22Rv1 (cell line): ENCODE results near the gene PEAK3.

ENCODE experiments used
- ZFX ChIP-seq: fragments of 450-650 bp; IDR thresholded peaks from 2 replicates; pipeline ENCODE4 v1.6.1; 2017; ENCODE audit warnings: antibody characterized with exemption, borderline replicate concordance
- TF ChIP-seq, protein P1 (sequence below): fragments of 450-650 bp; IDR thresholded peaks from 2 replicates; pipeline ENCODE4 v1.5.1; 2017; ENCODE audit warnings: mild to moderate bottlenecking

DNA sequence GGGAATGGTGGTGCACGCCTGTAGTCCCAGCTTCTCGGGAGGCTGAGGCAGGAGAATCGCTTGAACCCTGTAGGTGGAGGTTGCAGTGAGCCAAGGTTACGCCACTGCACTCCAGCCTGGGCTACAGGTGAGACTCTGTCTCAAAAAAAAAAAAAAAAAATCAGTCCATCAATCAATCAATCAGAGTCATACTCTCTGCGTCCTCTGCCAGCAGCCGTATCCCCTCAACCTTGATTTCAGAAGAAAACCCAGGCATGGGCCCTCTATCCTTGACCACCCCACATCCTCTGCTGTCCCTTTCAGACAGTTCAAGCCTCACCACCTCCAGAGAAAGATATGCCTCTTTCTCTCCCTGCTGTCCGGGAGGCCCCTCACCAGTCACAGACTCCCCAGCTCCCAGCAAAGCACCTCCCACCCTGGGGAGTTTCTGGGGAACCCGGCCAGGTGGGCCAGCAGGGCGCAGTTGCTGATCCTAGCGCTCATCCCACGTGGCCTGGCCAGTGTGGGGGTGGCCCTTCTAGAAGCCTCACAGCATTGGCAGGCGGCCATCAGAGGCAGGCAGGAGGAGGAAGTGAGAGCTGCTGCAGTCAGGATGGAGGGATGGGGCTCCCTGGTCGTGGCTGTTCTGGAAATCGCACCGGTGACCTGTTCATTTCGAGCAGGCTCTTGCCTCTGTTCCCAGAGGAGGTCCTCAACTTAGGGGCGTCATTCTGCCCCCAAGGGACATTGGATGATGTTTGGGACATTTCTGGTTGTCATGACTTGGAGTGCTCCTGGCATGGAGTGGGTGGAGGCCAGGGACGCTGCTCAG is 15.6 kb downstream of the PEAK3 start:
- TF ChIP-seq, protein P1, sequence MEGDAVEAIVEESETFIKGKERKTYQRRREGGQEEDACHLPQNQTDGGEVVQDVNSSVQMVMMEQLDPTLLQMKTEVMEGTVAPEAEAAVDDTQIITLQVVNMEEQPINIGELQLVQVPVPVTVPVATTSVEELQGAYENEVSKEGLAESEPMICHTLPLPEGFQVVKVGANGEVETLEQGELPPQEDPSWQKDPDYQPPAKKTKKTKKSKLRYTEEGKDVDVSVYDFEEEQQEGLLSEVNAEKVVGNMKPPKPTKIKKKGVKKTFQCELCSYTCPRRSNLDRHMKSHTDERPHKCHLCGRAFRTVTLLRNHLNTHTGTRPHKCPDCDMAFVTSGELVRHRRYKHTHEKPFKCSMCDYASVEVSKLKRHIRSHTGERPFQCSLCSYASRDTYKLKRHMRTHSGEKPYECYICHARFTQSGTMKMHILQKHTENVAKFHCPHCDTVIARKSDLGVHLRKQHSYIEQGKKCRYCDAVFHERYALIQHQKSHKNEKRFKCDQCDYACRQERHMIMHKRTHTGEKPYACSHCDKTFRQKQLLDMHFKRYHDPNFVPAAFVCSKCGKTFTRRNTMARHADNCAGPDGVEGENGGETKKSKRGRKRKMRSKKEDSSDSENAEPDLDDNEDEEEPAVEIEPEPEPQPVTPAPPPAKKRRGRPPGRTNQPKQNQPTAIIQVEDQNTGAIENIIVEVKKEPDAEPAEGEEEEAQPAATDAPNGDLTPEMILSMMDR, result no peak
- no peak for TF ChIP-seq ZFX
